ENCODE results near the gene MEGF6.

The MEGF6 gene

GRCh38 chr1:3633344-3634058 lies 22.2 kb upstream of the MEGF6 start:
- no peak for TF ChIP-seq CTCF (IDR thresholded peaks at IDR 0.05; ENCODE audit: low read depth, low read length)
- no peak overlapping the region for H3K4me3 ChIP-seq (ENCODE audit: low read depth, low read length)
- H3K9me3 ChIP-seq (ENCODE audit: severe bottlenecking): no peaks in the 10 kb centered on the region
- H3K27ac ChIP-seq: no peak overlapping the region
- H3K27me3 ChIP-seq (ENCODE audit: insufficient read depth, low read depth, severe bottlenecking): no peaks in the 10 kb centered on the region
- no peak for DNase-seq
- peaks cover 80% of the 10 kb centered on the region for H3K36me3 ChIP-seq

GRCh38 chr1:3632716-3633343 lies 21.5 kb upstream of the MEGF6 start:
- Histone ChIP-seq H3K9me3 (ENCODE audit: severe bottlenecking) (no peaks in the 10 kb centered on the region), H3K4me3 (ENCODE audit: low read depth, low read length) (no peak overlapping the region), H3K36me3 (peaks cover 79% of the 10 kb centered on the region), H3K27ac (no peak overlapping the region), H3K27me3 (ENCODE audit: insufficient read depth, low read depth, severe bottlenecking) (no peaks in the 10 kb centered on the region)
- DNase-seq: no peak
- TF ChIP-seq CTCF (IDR thresholded peaks at IDR 0.05; ENCODE audit: low read depth, low read length): no peak

GRCh38 chr1:3632298-3632697 lies 21.0 kb upstream of the MEGF6 start:
- no peak for DNase-seq
- TF ChIP-seq CTCF (IDR thresholded peaks at IDR 0.05; ENCODE audit: low read depth, low read length): no peak
- no peak overlapping the region for H3K4me3 ChIP-seq (ENCODE audit: low read depth, low read length)
- H3K36me3 ChIP-seq: peaks cover 79% of the 10 kb centered on the region
- H3K27ac ChIP-seq: peak overlapping the region; percentile 81
- no peaks in the 10 kb centered on the region for H3K27me3 ChIP-seq (ENCODE audit: insufficient read depth, low read depth, severe bottlenecking)
- H3K9me3 ChIP-seq (ENCODE audit: severe bottlenecking): no peaks in the 10 kb centered on the region

- no peak overlapping the region for H3K4me3 ChIP-seq (ENCODE audit: low read depth, low read length)
- peaks cover 74% of the 10 kb centered on the region for H3K36me3 ChIP-seq
- no peak for DNase-seq
- no peaks in the 10 kb centered on the region for H3K9me3 ChIP-seq (ENCODE audit: severe bottlenecking)
- H3K27ac ChIP-seq: peak overlapping the region; percentile 81
- TF ChIP-seq CTCF (IDR thresholded peaks at IDR 0.05; ENCODE audit: low read depth, low read length): no peak
- no peaks in the 10 kb centered on the region for H3K27me3 ChIP-seq (ENCODE audit: insufficient read depth, low read depth, severe bottlenecking)
These were observed 20.3 kb upstream of the MEGF6 start for GRCh38 chr1:3631320-3632260.

GRCh38 chr1:3630914-3631313 lies 19.6 kb upstream of the MEGF6 start:
- Histone ChIP-seq H3K27me3 (ENCODE audit: insufficient read depth, low read depth, severe bottlenecking) (no peaks in the 10 kb centered on the region), H3K36me3 (peaks cover 70% of the 10 kb centered on the region), H3K9me3 (ENCODE audit: severe bottlenecking) (no peaks in the 10 kb centered on the region), H3K4me3 (ENCODE audit: low read depth, low read length) (no peak overlapping the region), H3K27ac (peak overlapping the region; percentile 81)
- DNase-seq: peak; percentile 88
- no peak for TF ChIP-seq CTCF (IDR thresholded peaks at IDR 0.05; ENCODE audit: low read depth, low read length)

All from WERI-Rb-1 (cell line).